Gastrocnemius medialis (tissue), 4 donors: ENCODE results near the gene STAG1.
"Not testable (repeated sequence)": the region's sequence is repeated elsewhere in the genome, so short reads cannot be mapped to it uniquely, and the experiment has no call there.

Source experiments
- CTCF ChIP-seq, 5 experiments: fragments of 450-650 bp in 3 of 5; fragments of 200-600 bp in 2 of 5; sonication (generic) in 2 of 5; IDR thresholded peaks in 4 of 5; conservative IDR thresholded peaks in 1 of 5; 1 replicate in 4 of 5; 2 replicates in 1 of 5; pipeline ENCODE4 v1.5.1; 2016 to 2019; ENCODE audit warnings: antibody characterized with exemption in 5 of 5, mild to moderate bottlenecking in 3 of 5, moderate library complexity in 3 of 5
- POLR2A ChIP-seq, 2 donors: fragments of 450-650 bp; IDR thresholded peaks; one replicate each; pipeline ENCODE4 v1.6.1; 2017; ENCODE audit warnings: antibody characterized with exemption in 2 of 2, mild to moderate bottlenecking in 2 of 2, moderate library complexity in 2 of 2

- TF ChIP-seq POLR2A (IDR thresholded peaks at IDR 0.05); CTCF (IDR thresholded peaks at IDR 0.05 in 4 of 5, conservative IDR thresholded peaks at IDR 0.05 in 1 of 5): not testable (repeated sequence)
Observed at GRCh38 chr3:136709775-136710174, 42.4 kb downstream of the STAG1 start.
